CD14-positive monocyte (primary cell): Measurements from ENCODE around the gene SNX32. TPM values are rescaled to one million over a fixed set of nuclear protein-coding genes. Genes with fewer than 3 reads are reported as not detected.
A peak's percentile ranks its signal among the peaks of the same experiment; 100 is the strongest.

ENCODE experiments used
- DNase-seq, 3 donors: peaks; one replicate each; pipeline ENCODE4 v3.0.0-alpha.2; 2011 to 2022
- H2AFZ ChIP-seq: 2 replicates; pipeline ENCODE4 v1.6.0; 2012; ENCODE audit warnings: mild to moderate bottlenecking, low read depth, low read length, inconsistent platforms; ENCODE audit not compliant: insufficient read depth, poor library complexity, severe bottlenecking
- H3K27ac ChIP-seq, 2 donors: 1 replicate in 1 of 2; 2 replicates in 1 of 2; pipeline ENCODE4 v1.5.1; 2012 to 2013; ENCODE audit warnings: low read length in 2 of 2, control low read depth in 1 of 2, inconsistent platforms in 1 of 2, low read depth in 1 of 2, mild to moderate bottlenecking in 1 of 2
- H3K27me3 ChIP-seq, 2 donors: one replicate each; pipeline versions ENCODE4 v1.6.0 to v1.6.1; 2011 to 2013; ENCODE audit warnings: low read length in 2 of 2; ENCODE audit not compliant: control insufficient read depth in 2 of 2, insufficient read depth in 2 of 2
- H3K36me3 ChIP-seq, 2 donors: replicated peaks in 1 of 2; 1 replicate in 1 of 2; 2 replicates in 1 of 2; pipeline versions ENCODE4 v1.5.1 to v1.6.1; 2012 to 2013; ENCODE audit warnings: low read length in 2 of 2, control low read depth in 1 of 2, inconsistent platforms in 1 of 2, mild to moderate bottlenecking in 1 of 2; ENCODE audit not compliant: insufficient read depth in 2 of 2, control insufficient read depth in 1 of 2
- H3K4me1 ChIP-seq, 2 donors: 1 replicate in 1 of 2; 2 replicates in 1 of 2; pipeline versions ENCODE4 v1.5.1 to v1.6.1; 2012 to 2013; ENCODE audit warnings: low read length in 2 of 2, control low read depth in 1 of 2, inconsistent platforms in 1 of 2, mild to moderate bottlenecking in 1 of 2, moderate library complexity in 1 of 2; ENCODE audit not compliant: insufficient read depth in 2 of 2, control insufficient read depth in 1 of 2
- H3K4me2 ChIP-seq: replicated peaks from 2 replicates; pipeline ENCODE3; 2012; ENCODE audit warnings: low read length, moderate library complexity, mild to moderate bottlenecking; ENCODE audit not compliant: poor library complexity, severe bottlenecking; ENCODE audit errors: extremely low read depth
- H3K4me3 ChIP-seq, 3 experiments: fragments of 200-600 bp in 1 of 3; sonication (generic) in 1 of 3; replicated peaks in 1 of 3; 1 replicate in 2 of 3; 2 replicates in 1 of 3; pipeline ENCODE4 v1.5.1; 2011 to 2013; ENCODE audit warnings: low read length in 3 of 3, mild to moderate bottlenecking in 3 of 3, control low read depth in 2 of 3, low read depth in 2 of 3, inconsistent platforms in 1 of 3, moderate library complexity in 1 of 3
- H3K79me2 ChIP-seq: 2 replicates; pipeline ENCODE4 v1.6.0; 2012; ENCODE audit warnings: mild to moderate bottlenecking, control low read depth, inconsistent platforms, low read length, moderate library complexity; ENCODE audit not compliant: insufficient read depth
- H3K9ac ChIP-seq: 2 replicates; pipeline ENCODE4 v1.6.0; 2017; ENCODE audit warnings: low read length, mild to moderate bottlenecking; ENCODE audit not compliant: insufficient read depth, poor library complexity, severe bottlenecking
- H3K9me3 ChIP-seq, 2 donors: replicated peaks in 1 of 2; 1 replicate in 1 of 2; 2 replicates in 1 of 2; pipeline versions ENCODE4 v1.5.1 to v1.6.1; 2012 to 2013; ENCODE audit warnings: low read length in 2 of 2, control low read depth in 1 of 2; ENCODE audit not compliant: control insufficient read depth in 1 of 2, insufficient read depth in 1 of 2
- H4K20me1 ChIP-seq: 2 replicates; pipeline ENCODE4 v1.6.0; 2012; ENCODE audit warnings: mild to moderate bottlenecking, low read length, control low read depth, moderate library complexity; ENCODE audit not compliant: insufficient read depth
- H3K27ac Mint-ChIP-seq, 7 donors: one replicate each; pipeline ENCODE4 v1.8.0; 2020; ENCODE audit warnings: mild to moderate bottlenecking in 7 of 7, mixed read lengths in 7 of 7, moderate library complexity in 6 of 7, inconsistent platforms in 2 of 7
- H3K27me3 Mint-ChIP-seq, 3 donors: one replicate each; pipeline ENCODE4 v1.8.0; 2021 to 2022; ENCODE audit warnings: low read depth in 3 of 3, mild to moderate bottlenecking in 3 of 3, mixed read lengths in 3 of 3, moderate library complexity in 3 of 3, inconsistent platforms in 1 of 3
- H3K36me3 Mint-ChIP-seq, 2 donors: one replicate each; pipeline ENCODE4 v1.8.0; 2020; ENCODE audit warnings: mixed read lengths in 2 of 2, inconsistent platforms in 1 of 2, mild to moderate bottlenecking in 1 of 2
- H3K4me1 Mint-ChIP-seq: one replicate; pipeline ENCODE4 v1.8.0; 2020; ENCODE audit warnings: mild to moderate bottlenecking, mixed read lengths
- H3K4me3 Mint-ChIP-seq, 2 donors: one replicate each; pipeline ENCODE4 v1.8.0; 2020; ENCODE audit warnings: mild to moderate bottlenecking in 2 of 2, mixed read lengths in 2 of 2, moderate library complexity in 1 of 2
- H3K9me3 Mint-ChIP-seq, 7 donors: one replicate each; pipeline ENCODE4 v1.8.0; 2020 to 2022; ENCODE audit warnings: mixed read lengths in 7 of 7, mild to moderate bottlenecking in 6 of 7, moderate library complexity in 6 of 7, inconsistent platforms in 2 of 7
- WGBS: methylation state at CpG from one replicate; pipeline ENCODE4 v1.1.5; 2013; ENCODE audit warnings: missing lambda C conversion rate; ENCODE audit not compliant: insufficient coverage; 5-methylcytosine and 5-hydroxymethylcytosine counted together
- intact Hi-C, 2 donors: fragments of 100-400 bp; cut with micrococcal nuclease; formaldehyde crosslinking; loops; one replicate each; pipeline versions ENCODE4 v1.15.0 to v1.15.1; 2023
- polyA plus RNA-seq, 3 donors: library from polyadenylated mRNA; depleted of rRNA in 1 of 3; unstranded in 2 of 3; stranded (reverse) in 1 of 3; fragments of 300-500 nt in 2 of 3; fragments of >200 nt in 1 of 3; fragmentation: Illumina TruSeq in 2 of 3; gene quantifications; 1 replicate in 2 of 3; 2 replicates in 1 of 3; pipeline ENCODE4 v1.2.3, GENCODE V29; 2012 to 2021
- TF ChIP-seq, protein P1 (sequence below): fragments of 200-600 bp; IDR thresholded peaks from one replicate; pipeline ENCODE4 v1.8.0; 2022; ENCODE audit warnings: antibody characterized with exemption, mild to moderate bottlenecking

The SNX32 gene
- polyA plus RNA-seq, 3 donors: 0.07 to 0.40 (median 0.12) TPM

DNA sequence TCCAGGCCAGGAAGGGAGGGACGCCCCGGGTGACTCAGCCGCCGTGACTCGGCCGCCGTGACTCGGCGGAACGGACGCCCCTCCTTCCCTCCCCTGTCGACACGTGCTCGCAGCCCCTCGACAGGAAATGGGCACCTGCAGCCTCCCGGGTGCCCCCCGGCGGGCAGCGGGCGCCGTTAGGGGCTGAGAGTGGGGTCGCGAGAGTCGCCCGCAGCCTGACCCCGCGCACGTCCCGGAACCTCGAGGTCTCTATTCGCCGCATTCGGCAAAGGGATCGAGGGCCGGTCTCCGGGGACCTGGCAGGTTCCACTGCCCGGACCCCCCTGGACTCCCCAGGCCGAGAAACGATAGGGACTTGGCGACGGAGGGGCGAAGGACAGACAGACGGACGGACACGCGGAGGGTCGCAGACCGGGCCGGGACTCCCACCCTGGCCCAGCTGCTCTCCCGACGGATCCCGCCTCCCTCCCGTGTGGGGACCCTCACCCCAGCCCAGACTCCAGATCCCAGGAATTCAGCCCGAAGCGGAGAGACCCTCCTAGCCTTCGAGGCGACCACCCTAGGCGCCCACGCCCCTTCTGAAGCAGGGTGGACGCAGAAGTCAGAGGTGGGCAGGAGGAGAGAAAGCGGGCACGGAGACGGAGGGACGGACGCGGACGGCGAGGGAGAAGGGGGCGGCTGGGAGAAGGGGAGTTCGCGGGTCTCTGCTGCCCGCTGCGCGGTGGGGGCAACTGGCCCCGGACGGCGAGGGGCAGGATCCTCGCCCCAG lies 65.8 kb downstream of the SNX32 start:
- Histone ChIP-seq H3K9ac (peak overlapping the region; percentile 86), H3K4me3 (peak overlapping the region; percentile 60 to 92 (median 85)), H4K20me1 (peaks cover 5% of the 10 kb centered on the region), H3K9me3 (no peaks in the 10 kb centered on the region), H3K36me3 (peaks cover 0 to 5% of the 10 kb centered on the region in 2 donors), H2AFZ (no peak overlapping the region), H3K27me3 (no peaks in the 10 kb centered on the region), H3K27ac (peak overlapping the region; percentile 36 to 84), H3K4me2 (peak overlapping the region; percentile 96), H3K79me2 (peaks cover 11% of the 10 kb centered on the region), H3K4me1 (peaks cover 24 to 31% of the 10 kb centered on the region in 2 donors)
- Mint-ChIP-seq H3K36me3 (peaks cover 11 to 14% of the 10 kb centered on the region in 2 donors), H3K4me1 (peaks cover 16% of the 10 kb centered on the region), H3K9me3 (no peaks in the 10 kb centered on the region), H3K4me3 (peak overlapping the region; percentile 85 to 86), H3K27me3 (peaks cover 0 to 5% (median 4%) of the 10 kb centered on the region in 3 donors), H3K27ac (peak overlapping the region; percentile 60 to 92 (median 90))
- TF ChIP-seq, protein P1, sequence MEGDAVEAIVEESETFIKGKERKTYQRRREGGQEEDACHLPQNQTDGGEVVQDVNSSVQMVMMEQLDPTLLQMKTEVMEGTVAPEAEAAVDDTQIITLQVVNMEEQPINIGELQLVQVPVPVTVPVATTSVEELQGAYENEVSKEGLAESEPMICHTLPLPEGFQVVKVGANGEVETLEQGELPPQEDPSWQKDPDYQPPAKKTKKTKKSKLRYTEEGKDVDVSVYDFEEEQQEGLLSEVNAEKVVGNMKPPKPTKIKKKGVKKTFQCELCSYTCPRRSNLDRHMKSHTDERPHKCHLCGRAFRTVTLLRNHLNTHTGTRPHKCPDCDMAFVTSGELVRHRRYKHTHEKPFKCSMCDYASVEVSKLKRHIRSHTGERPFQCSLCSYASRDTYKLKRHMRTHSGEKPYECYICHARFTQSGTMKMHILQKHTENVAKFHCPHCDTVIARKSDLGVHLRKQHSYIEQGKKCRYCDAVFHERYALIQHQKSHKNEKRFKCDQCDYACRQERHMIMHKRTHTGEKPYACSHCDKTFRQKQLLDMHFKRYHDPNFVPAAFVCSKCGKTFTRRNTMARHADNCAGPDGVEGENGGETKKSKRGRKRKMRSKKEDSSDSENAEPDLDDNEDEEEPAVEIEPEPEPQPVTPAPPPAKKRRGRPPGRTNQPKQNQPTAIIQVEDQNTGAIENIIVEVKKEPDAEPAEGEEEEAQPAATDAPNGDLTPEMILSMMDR: no peak
- intact Hi-C loops: loop anchor here in 1 of 2 donors (1.0 to 2.0 kb wide), 2 partner anchors 9 to 19 kb away; partner anchors contain the start of genes C11orf68, CCDC85B and DRAP1
- 3% methylated on average over 71 of the region's 78 CpGs for WGBS
- DNase-seq: peak; percentile 77 to 88 (median 80)

DNA sequence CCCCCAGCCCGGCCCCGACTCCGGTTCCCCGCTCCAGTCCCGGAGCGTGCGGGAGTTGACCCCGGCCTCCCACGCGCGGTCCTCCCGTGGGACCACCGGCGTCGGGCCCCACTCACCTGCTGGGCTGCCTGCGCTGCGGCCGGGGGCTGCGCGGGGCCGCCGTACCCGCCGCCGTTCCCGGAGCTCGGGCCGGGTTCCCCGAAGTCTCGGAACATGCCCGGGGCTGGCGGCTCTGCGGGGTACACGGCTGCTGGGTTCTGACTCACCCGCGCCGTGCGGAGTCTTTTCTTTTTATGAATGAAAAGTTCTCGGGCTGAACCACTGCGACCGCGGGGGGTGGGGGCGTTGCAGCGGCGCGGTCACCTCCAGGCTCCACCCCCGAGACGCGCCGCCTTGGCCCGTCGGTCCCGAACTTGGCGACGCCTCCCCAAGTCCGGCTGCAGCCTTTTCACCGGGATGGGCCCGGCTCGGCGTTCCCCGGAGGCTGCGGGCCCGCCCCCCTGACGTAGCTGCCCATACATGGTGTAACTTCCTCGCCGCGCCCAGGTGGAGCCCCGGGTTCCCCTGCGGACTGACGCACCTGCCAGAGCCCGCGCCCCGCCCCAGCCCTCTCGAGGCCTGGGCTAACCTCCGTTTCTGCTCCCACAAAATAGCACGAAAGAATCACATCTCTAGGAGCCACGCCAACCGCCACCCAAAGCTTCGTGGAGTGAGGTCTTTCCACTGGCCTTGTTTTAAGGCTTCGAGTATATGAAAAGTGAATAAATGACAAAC lies 66.5 kb downstream of the SNX32 start, which contains the start of gene FOSL1:
Gene FOSL1 (minus strand): TSS at position 264 of the 774 bp plus-strand sequence. CDS start 49 bp downstream, at position 215.
- peaks cover 5% of the 10 kb centered on the region for H4K20me1 ChIP-seq
- Mint-ChIP-seq H3K27me3 (peaks cover 0 to 5% (median 4%) of the 10 kb centered on the region in 3 donors), H3K27ac (peak within 1 kb of the TSS; percentile 81 to 92 (median 90)), H3K9me3 (no peaks in the 10 kb centered on the region), H3K4me3 (peak within 1 kb of the TSS; percentile 85 to 86), H3K36me3 (peaks cover 9 to 12% of the 10 kb centered on the region in 2 donors), H3K4me1 (peaks cover 16% of the 10 kb centered on the region)
- intact Hi-C loops: loop anchor here in 1 of 2 donors (1.0 to 2.0 kb wide), 2 partner anchors 10 to 18 kb away; partner anchors contain the start of genes C11orf68, CCDC85B and DRAP1
- peak within 1 kb of the TSS; percentile 36 to 84 for H3K27ac ChIP-seq
- H3K9ac ChIP-seq: peak within 1 kb of the TSS; percentile 86
- no peaks in the 10 kb centered on the region for H3K27me3 ChIP-seq
- H2AFZ ChIP-seq: peak within 1 kb of the TSS; percentile 63
- under 1% methylated on average over 73 of the region's 80 CpGs for WGBS
- TF ChIP-seq, protein P1: no peak
- H3K36me3 ChIP-seq: peaks cover 0 to 5% of the 10 kb centered on the region in 2 donors
- peak within 1 kb of the TSS; percentile 96 for H3K4me2 ChIP-seq
- peaks cover 9% of the 10 kb centered on the region for H3K79me2 ChIP-seq
- H3K9me3 ChIP-seq: no peaks in the 10 kb centered on the region
- H3K4me1 ChIP-seq: peaks cover 22 to 28% of the 10 kb centered on the region in 2 donors
- DNase-seq: peak; percentile 89 to 97 (median 96)
- H3K4me3 ChIP-seq: peak within 1 kb of the TSS; percentile 60 to 92 (median 85)
